Stimulated activated CD4-positive, alpha-beta T cell treated with anti-CD3 and anti-CD28 coated beads, Interleukin-2, amount 100 ng/mL, for 48 hours (primary cell): Measurements from ENCODE around the gene UCHL1.
"Not testable (repeated sequence)": the region's sequence is repeated elsewhere in the genome, so short reads cannot be mapped to it uniquely, and the experiment has no call there.

Source experiments
- DNase-seq, 2 donors: peaks; one replicate each; pipeline ENCODE4 v3.0.0-alpha.2; 2020

The UCHL1 gene

GRCh38 chr4:41241919-41242318, 14.8 kb upstream of the UCHL1 start:
- DNase-seq, result no peak

- no peak for DNase-seq
These were observed 10.7 kb upstream of the UCHL1 start for GRCh38 chr4:41245983-41246382.

- no peak for DNase-seq
These were observed 493 bp upstream of the UCHL1 start for GRCh38 chr4:41256131-41256739.

- DNase-seq, result peak; percentile 5 to 11
These were observed 651 bp downstream of the UCHL1 start for GRCh38 chr4:41257257-41257901.

GRCh38 chr4:41257906-41258305, 1.2 kb downstream of the UCHL1 start:
- DNase-seq, result no peak

GRCh38 chr4:41258783-41259182, 2.1 kb downstream of the UCHL1 start:
- no peak for DNase-seq

- no peak for DNase-seq
These were observed 3.5 kb downstream of the UCHL1 start for GRCh38 chr4:41260116-41260733.

- no peak for DNase-seq
These were observed 5.5 kb downstream of the UCHL1 start for GRCh38 chr4:41262198-41262597.

- no peak for DNase-seq
These were observed 7.5 kb downstream of the UCHL1 start for GRCh38 chr4:41264212-41264611.

GRCh38 chr4:41267997-41268396, 11.3 kb downstream of the UCHL1 start:
- DNase-seq, result no peak

- DNase-seq, result no peak
These were observed 12.2 kb downstream of the UCHL1 start for GRCh38 chr4:41268721-41269517.

- no peak for DNase-seq
These were observed 13.0 kb downstream of the UCHL1 start for GRCh38 chr4:41269682-41270081.

- not testable (repeated sequence) for DNase-seq
These were observed 19.2 kb downstream of the UCHL1 start for GRCh38 chr4:41275931-41276330.

GRCh38 chr4:41280010-41280409, 23.3 kb downstream of the UCHL1 start:
- no peak for DNase-seq

- DNase-seq, result peak; percentile 19 to 24
These were observed 24.4 kb downstream of the UCHL1 start for GRCh38 chr4:41281038-41281634.

GRCh38 chr4:41282366-41282765, 25.6 kb downstream of the UCHL1 start:
- DNase-seq, result no peak

- DNase-seq, result no peak
These were observed 28.6 kb downstream of the UCHL1 start for GRCh38 chr4:41285202-41285863.

GRCh38 chr4:41285864-41286235, 29.1 kb downstream of the UCHL1 start:
- DNase-seq, result no peak

GRCh38 chr4:41287005-41287404, 30.3 kb downstream of the UCHL1 start:
- DNase-seq, result no peak

GRCh38 chr4:41287852-41288251, 31.1 kb downstream of the UCHL1 start:
- no peak for DNase-seq

GRCh38 chr4:41288254-41288653, 31.5 kb downstream of the UCHL1 start:
- no peak for DNase-seq

- no peak for DNase-seq
These were observed 33.8 kb downstream of the UCHL1 start for GRCh38 chr4:41290479-41290878.
